Left ventricle myocardium inferior (tissue), 1 donor: Measurements from ENCODE around the gene ATF7IP. TPM values are rescaled to one million over a fixed set of nuclear protein-coding genes. Genes with fewer than 3 reads are reported as not detected.
"Not testable (repeated sequence)": the region's sequence is repeated elsewhere in the genome, so short reads cannot be mapped to it uniquely, and the experiment has no call there.

Experiments used
- DNase-seq: peaks from one replicate; pipeline ENCODE4 v3.0.0-alpha.2; 2020
- H3K27ac ChIP-seq: fragments of 200-600 bp; replicated peaks from 2 replicates; pipeline ENCODE4 v1.8.0; 2021
- H3K27me3 ChIP-seq: fragments of 200-600 bp; 2 replicates; pipeline ENCODE4 v1.8.0; 2021; ENCODE audit warnings: low read depth
- H3K36me3 ChIP-seq: fragments of 200-600 bp; 2 replicates; pipeline ENCODE4 v1.8.0; 2021
- H3K4me1 ChIP-seq: fragments of 200-600 bp; 2 replicates; pipeline ENCODE4 v1.8.0; 2021
- H3K4me3 ChIP-seq: fragments of 200-600 bp; 2 replicates; pipeline ENCODE4 v1.8.0; 2021; ENCODE audit warnings: mild to moderate bottlenecking, moderate library complexity
- H3K9me3 ChIP-seq: fragments of 200-600 bp; replicated peaks from 2 replicates; pipeline ENCODE4 v1.8.0; 2021
- intact Hi-C: fragments of 100-400 bp; cut with micrococcal nuclease; formaldehyde crosslinking; loops from one replicate; pipeline ENCODE4 v1.11.0; 2022
- total RNA-seq: library from RNA; stranded (reverse); fragmentation: NEBNext Ultra II Directional; extraction: Animal tissue kit (Norgen Biotek cat#: 25700); gene quantifications from one replicate; pipeline ENCODE4 v1.2.1, GENCODE V29; 2021
- TF ChIP-seq, protein P1 (sequence below): fragments of 200-600 bp; IDR thresholded peaks from 2 replicates; pipeline ENCODE4 v1.8.0; 2021; ENCODE audit warnings: antibody characterized with exemption, mild to moderate bottlenecking, borderline replicate concordance
- donor health status: DM: no; HTN: yes; CAD: no; lungs with severe emphysema.

The ATF7IP gene
- total RNA-seq, 1 donor from 2014 or later, result 64.3 TPM

- H3K4me1 ChIP-seq, result peaks cover 56% of the 10 kb centered on the region
Observed at GRCh38 chr12:14395074-14395778, 29.7 kb downstream of the ATF7IP start.

GRCh38 chr12:14396071-14396470 is 30.6 kb downstream of the ATF7IP start:
- peak overlapping the region; percentile 68 for H3K27ac ChIP-seq
- TF ChIP-seq, protein P1, sequence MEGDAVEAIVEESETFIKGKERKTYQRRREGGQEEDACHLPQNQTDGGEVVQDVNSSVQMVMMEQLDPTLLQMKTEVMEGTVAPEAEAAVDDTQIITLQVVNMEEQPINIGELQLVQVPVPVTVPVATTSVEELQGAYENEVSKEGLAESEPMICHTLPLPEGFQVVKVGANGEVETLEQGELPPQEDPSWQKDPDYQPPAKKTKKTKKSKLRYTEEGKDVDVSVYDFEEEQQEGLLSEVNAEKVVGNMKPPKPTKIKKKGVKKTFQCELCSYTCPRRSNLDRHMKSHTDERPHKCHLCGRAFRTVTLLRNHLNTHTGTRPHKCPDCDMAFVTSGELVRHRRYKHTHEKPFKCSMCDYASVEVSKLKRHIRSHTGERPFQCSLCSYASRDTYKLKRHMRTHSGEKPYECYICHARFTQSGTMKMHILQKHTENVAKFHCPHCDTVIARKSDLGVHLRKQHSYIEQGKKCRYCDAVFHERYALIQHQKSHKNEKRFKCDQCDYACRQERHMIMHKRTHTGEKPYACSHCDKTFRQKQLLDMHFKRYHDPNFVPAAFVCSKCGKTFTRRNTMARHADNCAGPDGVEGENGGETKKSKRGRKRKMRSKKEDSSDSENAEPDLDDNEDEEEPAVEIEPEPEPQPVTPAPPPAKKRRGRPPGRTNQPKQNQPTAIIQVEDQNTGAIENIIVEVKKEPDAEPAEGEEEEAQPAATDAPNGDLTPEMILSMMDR, result no peak
- no peak for DNase-seq
- H3K36me3 ChIP-seq, result no peaks in the 10 kb centered on the region
- no peak overlapping the region for H3K4me3 ChIP-seq
- peaks cover 29% of the 10 kb centered on the region for H3K9me3 ChIP-seq
- intact Hi-C loops, result no loop called here
- H3K4me1 ChIP-seq, result peaks cover 47% of the 10 kb centered on the region
- no peaks in the 10 kb centered on the region for H3K27me3 ChIP-seq

More at GRCh38 chr12:14395074-14395778, 29.7 kb downstream of the ATF7IP start:
- peak overlapping the region; percentile 68 for H3K27ac ChIP-seq
- TF ChIP-seq, protein P1, result no peak
- H3K36me3 ChIP-seq, result no peaks in the 10 kb centered on the region
- H3K9me3 ChIP-seq, result peaks cover 21% of the 10 kb centered on the region
- H3K4me3 ChIP-seq, result peak overlapping the region; percentile 51
- no peaks in the 10 kb centered on the region for H3K27me3 ChIP-seq
- intact Hi-C loops, result no loop called here
- no peak for DNase-seq

DNA sequence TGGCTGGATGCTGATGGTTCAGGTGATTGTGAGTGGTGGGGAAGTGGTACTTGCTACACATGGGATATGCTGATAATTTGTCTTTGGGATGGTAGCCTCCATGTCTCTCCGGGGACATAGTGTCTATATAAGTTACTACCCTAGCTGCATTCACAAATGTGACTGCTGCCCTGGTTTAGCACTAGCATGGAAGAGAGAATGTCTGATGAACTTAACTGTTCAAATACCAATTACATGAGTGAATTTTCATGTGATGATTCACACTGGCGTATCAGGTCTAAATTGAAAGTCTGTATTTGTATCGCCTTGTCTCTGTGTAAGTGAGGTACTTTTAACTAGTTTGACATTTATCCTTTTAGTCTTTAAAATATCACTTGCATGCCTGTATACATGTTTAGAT is 34.4 kb downstream of the ATF7IP start:
- intact Hi-C loops, result no loop called here
- H3K27ac ChIP-seq, result no peak overlapping the region

GRCh38 chr12:14400599-14400998 is 35.1 kb downstream of the ATF7IP start:
- no peak overlapping the region for H3K4me3 ChIP-seq
- H3K27me3 ChIP-seq, result no peaks in the 10 kb centered on the region
- H3K4me1 ChIP-seq, result peaks cover 42% of the 10 kb centered on the region
- H3K9me3 ChIP-seq, result peaks cover 33% of the 10 kb centered on the region
- intact Hi-C loops, result no loop called here
- TF ChIP-seq, protein P1, result no peak
- H3K36me3 ChIP-seq, result no peaks in the 10 kb centered on the region
- H3K27ac ChIP-seq, result no peak overlapping the region
- DNase-seq, result no peak

More for the DNA sequence above, 34.4 kb downstream of the ATF7IP start:
- H3K4me3 ChIP-seq, result no peak overlapping the region
- peaks cover 42% of the 10 kb centered on the region for H3K4me1 ChIP-seq
- H3K27me3 ChIP-seq, result no peaks in the 10 kb centered on the region
- H3K36me3 ChIP-seq, result no peaks in the 10 kb centered on the region
- H3K9me3 ChIP-seq, result peaks cover 33% of the 10 kb centered on the region
- DNase-seq, result no peak
- TF ChIP-seq, protein P1, result no peak

GRCh38 chr12:14401267-14401666 is 35.8 kb downstream of the ATF7IP start:
- H3K4me1 ChIP-seq, result peaks cover 42% of the 10 kb centered on the region
- peaks cover 33% of the 10 kb centered on the region for H3K9me3 ChIP-seq
- intact Hi-C loops, H3K27ac ChIP-seq, H3K36me3 ChIP-seq, H3K4me3 ChIP-seq, DNase-seq, H3K27me3 ChIP-seq: not testable (repeated sequence)

- peak overlapping the region; percentile 62 for H3K27ac ChIP-seq
- intact Hi-C loops, result no loop called here
- H3K4me1 ChIP-seq, result peaks cover 47% of the 10 kb centered on the region
- H3K36me3 ChIP-seq, result no peaks in the 10 kb centered on the region
- no peak overlapping the region for H3K4me3 ChIP-seq
- H3K27me3 ChIP-seq, result no peaks in the 10 kb centered on the region
- TF ChIP-seq, protein P1, result no peak
- H3K9me3 ChIP-seq, result peaks cover 33% of the 10 kb centered on the region
- no peak for DNase-seq
Observed at GRCh38 chr12:14402697-14403096, 37.2 kb downstream of the ATF7IP start.
